Mucosa of stomach (tissue), 1 donor: ENCODE measurements around the gene OR51S1.
"Not testable (repeated sequence)": the region's sequence is repeated elsewhere in the genome, so short reads cannot be mapped to it uniquely, and the experiment has no call there.

Experiments used
- H3K27me3 ChIP-seq: one replicate; pipeline ENCODE4 v1.7.0; 2013; ENCODE audit warnings: mild to moderate bottlenecking, low read length; ENCODE audit not compliant: control insufficient read depth, insufficient read depth
- H3K36me3 ChIP-seq: one replicate; pipeline ENCODE4 v1.7.0; 2013; ENCODE audit warnings: low read length; ENCODE audit not compliant: control insufficient read depth, insufficient read depth
- H3K4me1 ChIP-seq: one replicate; pipeline ENCODE4 v1.7.0; 2013; ENCODE audit warnings: mild to moderate bottlenecking, low read length; ENCODE audit not compliant: control insufficient read depth, insufficient read depth
- H3K4me3 ChIP-seq: one replicate; pipeline ENCODE4 v1.7.0; 2013; ENCODE audit warnings: low read length
- H3K9ac ChIP-seq: one replicate; pipeline ENCODE4 v1.7.0; 2013; ENCODE audit warnings: mild to moderate bottlenecking, low read length, moderate library complexity
- H3K9me3 ChIP-seq: one replicate; pipeline ENCODE4 v1.7.0; 2013; ENCODE audit warnings: mild to moderate bottlenecking, low read length, moderate library complexity; ENCODE audit not compliant: control insufficient read depth
- donor health status: Pancreatic carcinoma.

Gene OR51S1

DNA sequence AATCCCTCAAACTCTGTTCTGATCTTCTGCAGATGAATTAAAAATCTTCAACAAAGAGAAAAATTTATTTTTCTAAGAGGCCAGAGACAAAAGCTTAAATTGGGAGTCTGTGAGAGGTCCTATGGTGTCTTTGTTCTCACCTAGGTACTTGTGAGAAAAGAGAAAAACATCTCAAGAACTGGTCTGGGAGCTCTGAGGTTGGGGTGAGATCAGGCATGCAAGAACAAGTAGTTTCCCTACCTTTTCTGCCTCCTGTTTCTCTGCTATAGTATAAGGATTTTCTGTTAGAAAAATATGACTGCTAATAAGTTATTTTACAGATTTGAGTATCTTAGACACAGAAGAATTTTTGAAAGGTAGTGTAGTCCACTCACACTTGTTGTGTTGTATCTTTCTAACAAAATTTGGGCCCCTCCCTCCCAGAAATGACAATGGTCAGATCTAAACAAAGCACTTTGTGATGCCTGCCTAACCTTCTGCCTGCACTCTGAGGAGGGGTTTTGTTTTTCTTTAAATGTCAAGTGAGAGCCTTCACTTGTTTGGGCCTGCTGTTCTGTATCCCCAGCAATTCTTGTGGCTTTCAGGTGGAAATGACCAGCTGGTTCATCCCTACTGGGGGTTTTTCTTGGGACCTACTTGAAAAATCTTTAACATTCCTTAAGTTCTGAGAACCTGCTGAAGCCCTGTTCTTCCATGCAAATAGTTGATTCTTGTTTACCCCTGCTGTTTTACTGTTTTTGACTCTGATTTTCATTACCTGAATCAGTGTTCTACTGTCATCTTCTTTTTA lies 13.6 kb upstream of the OR51S1 start:
- H3K4me1 ChIP-seq: no peaks in the 10 kb centered on the region
- H3K27me3 ChIP-seq: no peaks in the 10 kb centered on the region
- H3K36me3 ChIP-seq: no peaks in the 10 kb centered on the region
- no peaks in the 10 kb centered on the region for H3K9me3 ChIP-seq
- H3K9ac ChIP-seq: no peak overlapping the region
- no peak overlapping the region for H3K4me3 ChIP-seq

DNA sequence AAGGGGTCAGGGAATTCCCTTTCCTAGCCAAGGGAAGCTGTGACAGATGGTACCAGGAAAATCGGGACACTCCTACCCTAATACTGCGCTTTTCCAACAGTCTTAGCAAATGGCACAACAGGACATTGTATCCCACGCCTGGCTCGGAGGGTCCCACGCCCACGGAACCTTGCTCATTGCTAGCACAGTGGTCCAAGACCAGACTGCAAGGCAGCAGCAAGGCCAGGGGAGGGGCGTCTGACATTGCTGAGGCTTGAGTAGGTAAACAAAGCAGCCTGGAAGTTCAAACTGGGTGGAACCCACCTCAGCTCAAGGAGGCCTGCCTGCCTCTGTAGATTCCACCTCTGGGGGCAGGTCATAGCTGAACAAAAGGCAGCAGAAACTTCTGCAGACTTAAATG lies 5.3 kb upstream of the OR51S1 start:
- not testable (repeated sequence) for H3K36me3 ChIP-seq, H3K9ac ChIP-seq, H3K9me3 ChIP-seq, H3K27me3 ChIP-seq, H3K4me1 ChIP-seq, H3K4me3 ChIP-seq

DNA sequence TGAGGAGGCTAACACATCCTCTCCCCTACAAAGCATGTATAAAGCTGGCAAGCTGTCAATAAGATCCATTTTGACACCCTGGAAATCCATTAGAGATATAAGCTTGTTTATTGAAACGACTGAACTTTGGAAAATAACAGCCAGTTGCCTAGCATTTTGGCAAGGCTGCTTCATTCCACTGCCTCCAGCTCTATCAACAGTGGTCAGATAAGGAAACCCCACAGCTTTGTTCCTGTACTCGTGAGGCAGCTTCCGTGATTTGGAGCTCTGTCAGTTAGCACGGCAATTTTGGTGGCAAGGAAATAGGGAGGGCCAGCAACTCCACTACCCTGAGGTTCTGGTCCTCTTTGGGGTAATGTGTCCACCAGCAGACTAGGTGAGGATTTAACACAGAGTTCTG lies 2.0 kb upstream of the OR51S1 start:
- no peaks in the 10 kb centered on the region for H3K9me3 ChIP-seq
- H3K27me3 ChIP-seq: no peaks in the 10 kb centered on the region
- H3K9ac ChIP-seq: no peak overlapping the region
- no peaks in the 10 kb centered on the region for H3K36me3 ChIP-seq
- no peaks in the 10 kb centered on the region for H3K4me1 ChIP-seq
- no peak overlapping the region for H3K4me3 ChIP-seq

DNA sequence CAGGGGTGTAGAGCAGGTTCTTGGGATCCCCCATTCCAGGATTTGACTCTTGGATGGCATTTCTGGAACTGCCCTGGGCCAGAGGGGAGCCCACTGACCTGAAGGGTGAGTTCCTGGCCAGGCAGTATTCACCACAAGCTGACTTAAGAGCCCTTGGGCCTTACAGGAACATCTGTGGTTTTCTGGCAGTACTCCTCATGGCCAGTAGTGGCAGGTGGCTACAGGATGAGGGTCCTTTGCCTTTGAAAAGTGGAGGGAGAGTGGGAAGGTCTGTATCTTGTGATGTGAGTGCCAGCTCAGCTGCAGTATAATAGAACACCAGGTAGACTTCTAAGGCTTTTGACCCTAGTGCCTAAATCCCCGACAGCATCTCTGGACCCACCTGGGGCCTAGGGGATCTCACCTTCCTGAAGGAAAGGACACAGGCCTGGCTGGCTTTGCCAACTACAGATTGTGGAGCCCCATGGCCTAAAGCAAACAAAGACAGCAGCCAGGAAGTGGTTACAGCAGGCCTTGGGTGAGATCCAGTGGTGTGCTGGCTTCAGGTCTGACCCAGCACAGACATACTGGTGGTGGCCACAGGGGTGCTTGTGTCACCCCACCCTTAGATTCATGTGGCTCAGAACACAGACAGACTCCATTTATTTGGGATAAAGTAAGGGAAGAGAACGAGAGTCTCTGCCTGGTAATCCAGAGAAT lies 9.0 kb downstream of the OR51S1 start:
- Histone ChIP-seq H3K9me3 (no peaks in the 10 kb centered on the region), H3K36me3 (no peaks in the 10 kb centered on the region), H3K9ac (no peak overlapping the region), H3K4me1 (no peaks in the 10 kb centered on the region), H3K27me3 (no peaks in the 10 kb centered on the region), H3K4me3 (no peak overlapping the region)

DNA sequence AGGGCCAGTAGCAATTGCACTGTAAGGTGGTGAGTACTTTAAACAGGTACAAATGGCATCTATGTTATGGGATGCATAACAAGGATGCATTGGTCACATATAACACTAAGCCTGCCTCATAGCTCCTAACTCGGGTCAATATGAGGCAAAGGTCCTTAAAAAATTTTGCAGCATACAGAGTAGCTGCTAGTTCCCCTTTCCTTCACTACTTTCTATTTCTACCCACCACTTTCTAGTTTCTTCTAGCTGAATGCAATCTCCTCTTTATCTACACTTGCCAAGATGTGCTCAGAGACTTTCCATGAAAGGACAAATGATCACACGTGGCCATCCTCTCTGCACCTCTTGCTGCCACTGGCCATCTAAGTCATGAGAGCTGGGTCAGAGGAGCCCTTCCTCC lies 18.1 kb downstream of the OR51S1 start:
- H3K9me3 ChIP-seq: no peaks in the 10 kb centered on the region
- H3K36me3 ChIP-seq: no peaks in the 10 kb centered on the region
- H3K4me3 ChIP-seq: no peak overlapping the region
- no peak overlapping the region for H3K9ac ChIP-seq
- peaks cover 6% of the 10 kb centered on the region for H3K4me1 ChIP-seq
- H3K27me3 ChIP-seq: no peaks in the 10 kb centered on the region

DNA sequence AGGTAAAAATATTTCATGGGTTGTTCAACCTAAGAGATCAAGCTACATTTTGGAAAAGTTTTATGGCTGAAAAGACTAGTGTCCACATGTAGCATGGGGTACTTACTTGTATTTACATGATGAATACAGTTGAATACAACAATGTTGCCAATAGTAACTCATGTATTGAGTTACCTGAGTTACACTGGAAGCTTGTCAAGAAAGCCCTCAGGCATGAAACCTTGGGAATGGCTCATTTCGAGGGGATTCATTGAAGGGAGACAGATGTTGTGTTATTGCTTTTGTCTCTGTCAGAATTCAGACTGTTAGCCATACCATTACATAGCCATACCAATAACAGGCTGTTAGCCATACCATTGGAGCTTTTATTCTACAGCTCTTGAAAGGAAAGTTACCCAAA lies 18.7 kb downstream of the OR51S1 start:
- H3K4me3 ChIP-seq: no peak overlapping the region
- no peaks in the 10 kb centered on the region for H3K9me3 ChIP-seq
- peaks cover 6% of the 10 kb centered on the region for H3K4me1 ChIP-seq
- no peak overlapping the region for H3K9ac ChIP-seq
- no peaks in the 10 kb centered on the region for H3K27me3 ChIP-seq
- no peaks in the 10 kb centered on the region for H3K36me3 ChIP-seq

DNA sequence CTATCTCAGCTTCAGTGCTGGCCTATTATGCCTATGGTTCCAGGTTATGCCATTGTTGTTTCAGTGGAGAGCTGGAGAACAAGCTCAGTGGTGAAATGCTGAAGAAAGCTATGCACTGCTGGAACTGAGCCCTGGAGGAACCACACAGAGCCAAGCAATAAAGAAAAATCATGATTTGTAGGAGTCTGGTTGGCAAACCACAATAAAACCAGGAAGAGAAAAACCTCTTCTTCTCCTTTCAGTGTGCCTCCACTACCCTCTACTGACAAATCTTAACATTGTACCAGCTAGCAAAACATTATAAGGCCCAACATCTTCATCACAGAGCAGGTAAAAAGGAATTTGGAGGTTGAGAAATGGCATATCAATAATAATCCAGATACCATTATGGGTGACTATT lies 22.6 kb downstream of the OR51S1 start:
- Histone ChIP-seq H3K4me3 (no peak overlapping the region), H3K36me3 (no peaks in the 10 kb centered on the region), H3K27me3 (no peaks in the 10 kb centered on the region), H3K4me1 (peaks cover 6% of the 10 kb centered on the region), H3K9ac (no peak overlapping the region), H3K9me3 (no peaks in the 10 kb centered on the region)

DNA sequence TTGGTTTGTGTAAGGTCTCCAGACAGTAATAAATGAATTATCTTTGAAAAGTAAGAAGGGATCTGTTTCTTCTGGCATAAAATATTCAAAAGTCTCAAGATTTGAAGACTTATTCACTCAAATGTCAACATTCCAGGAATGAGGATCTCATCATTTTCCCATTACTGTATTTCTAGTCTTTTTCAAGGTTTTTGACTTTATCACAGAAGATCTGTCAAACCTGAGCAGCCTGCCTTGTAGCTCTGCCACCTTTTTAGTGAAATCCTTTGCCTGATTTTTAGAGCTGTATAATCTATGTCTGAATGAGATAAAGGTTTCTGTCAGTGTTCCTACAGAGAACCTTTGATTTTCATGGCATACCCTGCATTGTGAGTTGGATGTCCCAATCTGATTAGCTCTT lies 23.9 kb downstream of the OR51S1 start:
- no peaks in the 10 kb centered on the region for H3K36me3 ChIP-seq
- H3K9ac ChIP-seq: no peak overlapping the region
- H3K4me1 ChIP-seq: peaks cover 6% of the 10 kb centered on the region
- no peaks in the 10 kb centered on the region for H3K9me3 ChIP-seq
- H3K4me3 ChIP-seq: no peak overlapping the region
- H3K27me3 ChIP-seq: no peaks in the 10 kb centered on the region

DNA sequence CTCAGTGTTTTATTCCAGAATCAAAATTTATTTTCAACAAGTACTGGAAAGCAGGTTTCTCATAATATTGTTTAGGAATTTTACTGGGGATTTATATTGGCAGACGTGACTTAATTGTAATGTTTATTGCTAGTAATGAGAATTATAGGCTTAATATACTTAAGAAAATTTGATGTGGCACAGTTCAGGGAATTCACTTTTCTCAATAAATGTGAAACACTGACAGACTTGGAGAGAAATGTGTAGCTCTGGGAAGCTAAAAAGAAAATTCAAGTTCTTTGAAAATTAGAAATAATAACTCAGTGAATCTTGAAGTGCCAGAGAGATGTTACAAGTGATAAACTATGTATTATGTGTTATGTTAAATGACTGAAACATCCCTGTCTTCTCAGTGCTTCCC lies 28.0 kb downstream of the OR51S1 start, which contains the start of gene OR51F2:
TSS of gene OR51F2 (plus strand) at position 301 of the 400 bp plus-strand sequence. CDS start 101 bp downstream, outside the sequence.
- H3K27me3 ChIP-seq: no peaks in the 10 kb centered on the region
- H3K9me3 ChIP-seq: no peaks in the 10 kb centered on the region
- no peak within 1 kb of the TSS for H3K9ac ChIP-seq
- no peak within 1 kb of the TSS for H3K4me3 ChIP-seq
- H3K36me3 ChIP-seq: no peaks in the 10 kb centered on the region
- H3K4me1 ChIP-seq: peaks cover under 1% of the 10 kb centered on the region

DNA sequence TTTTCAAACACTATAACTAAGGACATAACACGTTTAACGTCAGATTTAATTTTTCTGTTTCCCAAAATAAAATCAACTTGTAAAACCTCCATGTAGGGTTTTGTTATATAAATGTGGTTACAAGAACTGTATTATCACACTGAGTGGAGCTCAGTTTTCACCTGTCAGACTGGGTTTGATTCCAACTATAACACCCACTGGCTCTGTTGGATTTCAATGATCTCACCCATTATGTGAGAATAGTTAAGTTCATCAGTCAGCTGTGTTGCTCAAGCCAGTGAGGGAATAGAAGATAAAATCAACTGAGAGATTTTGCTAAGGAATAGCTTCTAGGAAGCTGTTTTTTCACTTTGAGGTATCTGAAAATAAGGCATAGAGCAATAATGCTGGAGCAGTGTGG lies 39.8 kb downstream of the OR51S1 start:
- Histone ChIP-seq H3K27me3 (no peaks in the 10 kb centered on the region), H3K4me3 (no peak overlapping the region), H3K9me3 (no peaks in the 10 kb centered on the region), H3K9ac (no peak overlapping the region), H3K4me1 (no peaks in the 10 kb centered on the region), H3K36me3 (no peaks in the 10 kb centered on the region)

DNA sequence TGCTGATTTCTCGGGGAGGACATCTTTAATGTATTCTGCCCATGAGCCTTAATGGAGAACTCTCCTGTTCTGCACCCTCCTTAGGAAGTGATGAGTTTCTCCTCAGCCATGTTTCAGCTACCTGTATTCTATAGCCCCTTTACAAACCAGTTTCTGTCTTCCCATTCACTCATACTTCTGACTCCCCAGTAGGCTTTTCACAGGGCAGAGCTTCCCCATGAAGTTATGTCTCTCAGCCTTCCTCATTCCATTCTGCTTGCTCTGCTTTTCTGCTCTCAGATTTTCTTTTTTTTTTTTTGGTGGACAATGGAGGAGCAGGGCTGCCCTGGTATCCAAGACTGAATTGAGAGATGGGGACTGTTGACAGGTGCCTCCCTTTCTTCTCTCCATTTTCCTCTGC lies 40.5 kb downstream of the OR51S1 start:
- no peaks in the 10 kb centered on the region for H3K36me3 ChIP-seq
- H3K4me1 ChIP-seq: no peaks in the 10 kb centered on the region
- H3K9ac ChIP-seq: no peak overlapping the region
- H3K9me3 ChIP-seq: no peaks in the 10 kb centered on the region
- H3K4me3 ChIP-seq: no peak overlapping the region
- no peaks in the 10 kb centered on the region for H3K27me3 ChIP-seq

DNA sequence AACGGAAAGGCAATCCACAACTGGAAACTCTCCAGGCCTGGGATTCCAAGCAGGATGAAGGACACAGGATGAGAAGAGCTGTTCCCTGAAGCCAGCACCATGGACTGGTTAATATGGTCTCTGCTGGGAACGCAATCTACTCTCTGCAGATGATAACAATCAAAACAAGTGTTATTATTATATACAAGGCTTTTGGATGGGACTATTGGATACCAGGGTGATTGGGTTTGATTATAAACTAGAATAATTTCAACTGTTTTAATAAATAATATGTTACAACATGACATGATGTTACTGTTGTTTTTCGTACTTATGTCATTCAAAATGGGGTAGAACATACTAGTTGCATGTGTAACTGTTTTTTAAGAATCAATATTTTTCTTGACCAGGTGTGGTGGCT lies 44.7 kb downstream of the OR51S1 start, which contains the start of gene OR52R1:
TSS of gene OR52R1 (minus strand) at position 101 of the 400 bp plus-strand sequence. CDS start at position 101, 0 bp downstream.
- Histone ChIP-seq H3K4me1 (no peaks in the 10 kb centered on the region), H3K9ac (no peak within 1 kb of the TSS), H3K4me3 (no peak within 1 kb of the TSS), H3K27me3 (no peaks in the 10 kb centered on the region), H3K36me3 (no peaks in the 10 kb centered on the region), H3K9me3 (no peaks in the 10 kb centered on the region)
